Fibroblast of lung (primary cell): ENCODE results near the gene DCUN1D2.

Experiments used
- CTCF ChIP-seq, 2 donors: IDR thresholded peaks in 1 of 2; conservative IDR thresholded peaks in 1 of 2; 1 replicate in 1 of 2; 2 replicates in 1 of 2; pipeline ENCODE4 v1.5.1; 2011 to 2012; ENCODE audit warnings: low read length in 2 of 2, control low read depth in 1 of 2, inconsistent platforms in 1 of 2, low read depth in 1 of 2, mild to moderate bottlenecking in 1 of 2
- EZH2 ChIP-seq: IDR thresholded peaks from 2 replicates; pipeline ENCODE4 v1.5.1; 2012; ENCODE audit warnings: low read length, control low read depth, mild to moderate bottlenecking; ENCODE audit errors: missing control alignments

GRCh38 chr13:113446488-113446854 is 44.0 kb downstream of the DCUN1D2 start:
- TF ChIP-seq CTCF (conservative IDR thresholded peaks at IDR 0.05 in 1 of 2, IDR thresholded peaks at IDR 0.05 in 1 of 2; ENCODE audit: low read depth in 1 of 2, low read length in 2 of 2) = no peak
- no peak for TF ChIP-seq EZH2
